IPS-18a (cell line): ENCODE data around the gene EPRS1.

ENCODE experiments used
- H3K27ac ChIP-seq: one replicate; pipeline ENCODE4 v1.5.1; 2013; ENCODE audit warnings: low read length
- H3K27me3 ChIP-seq: one replicate; pipeline ENCODE4 v1.6.1; 2013; ENCODE audit warnings: mild to moderate bottlenecking, low read length; ENCODE audit not compliant: control insufficient read depth, insufficient read depth
- H3K36me3 ChIP-seq: one replicate; pipeline ENCODE4 v1.6.1; 2013; ENCODE audit warnings: low read depth, low read length; ENCODE audit not compliant: control insufficient read depth
- H3K4me1 ChIP-seq: one replicate; pipeline ENCODE4 v1.6.1; 2013; ENCODE audit warnings: low read depth, low read length; ENCODE audit not compliant: control insufficient read depth
- H3K4me3 ChIP-seq: one replicate; pipeline ENCODE4 v1.5.1; 2013; ENCODE audit warnings: low read length
- H3K9ac ChIP-seq: one replicate; pipeline ENCODE4 v1.6.1; 2013; ENCODE audit warnings: mild to moderate bottlenecking, low read length, moderate library complexity
- H3K9me3 ChIP-seq: one replicate; pipeline ENCODE4 v1.6.1; 2013; ENCODE audit warnings: low read depth, low read length; ENCODE audit not compliant: control insufficient read depth

EPRS1 gene

GRCh38 chr1:220031287-220031686 lies 15.0 kb downstream of the EPRS1 start:
- no peak overlapping the region for H3K27ac ChIP-seq
- no peaks in the 10 kb centered on the region for H3K27me3 ChIP-seq
- no peaks in the 10 kb centered on the region for H3K9me3 ChIP-seq
- H3K4me3 ChIP-seq, result no peak overlapping the region
- H3K36me3 ChIP-seq, result peaks cover 43% of the 10 kb centered on the region
- no peaks in the 10 kb centered on the region for H3K4me1 ChIP-seq
- H3K9ac ChIP-seq, result no peak overlapping the region

GRCh38 chr1:220028346-220028895 lies 17.9 kb downstream of the EPRS1 start:
- Histone ChIP-seq H3K9ac (no peak overlapping the region), H3K9me3 (no peaks in the 10 kb centered on the region), H3K27me3 (no peaks in the 10 kb centered on the region), H3K4me1 (no peaks in the 10 kb centered on the region), H3K36me3 (peaks cover 50% of the 10 kb centered on the region), H3K27ac (no peak overlapping the region), H3K4me3 (no peak overlapping the region)

GRCh38 chr1:220019071-220019470 lies 27.2 kb downstream of the EPRS1 start:
- H3K9me3 ChIP-seq, result no peaks in the 10 kb centered on the region
- H3K4me3 ChIP-seq, result no peak overlapping the region
- H3K4me1 ChIP-seq, result no peaks in the 10 kb centered on the region
- no peak overlapping the region for H3K27ac ChIP-seq
- H3K36me3 ChIP-seq, result peaks cover 71% of the 10 kb centered on the region
- no peak overlapping the region for H3K9ac ChIP-seq
- H3K27me3 ChIP-seq, result no peaks in the 10 kb centered on the region

GRCh38 chr1:220013497-220013896 lies 32.8 kb downstream of the EPRS1 start:
- peaks cover 55% of the 10 kb centered on the region for H3K36me3 ChIP-seq
- H3K27me3 ChIP-seq, result no peaks in the 10 kb centered on the region
- no peak overlapping the region for H3K9ac ChIP-seq
- H3K9me3 ChIP-seq, result no peaks in the 10 kb centered on the region
- H3K4me1 ChIP-seq, result no peaks in the 10 kb centered on the region
- H3K27ac ChIP-seq, result no peak overlapping the region
- no peak overlapping the region for H3K4me3 ChIP-seq

DNA sequence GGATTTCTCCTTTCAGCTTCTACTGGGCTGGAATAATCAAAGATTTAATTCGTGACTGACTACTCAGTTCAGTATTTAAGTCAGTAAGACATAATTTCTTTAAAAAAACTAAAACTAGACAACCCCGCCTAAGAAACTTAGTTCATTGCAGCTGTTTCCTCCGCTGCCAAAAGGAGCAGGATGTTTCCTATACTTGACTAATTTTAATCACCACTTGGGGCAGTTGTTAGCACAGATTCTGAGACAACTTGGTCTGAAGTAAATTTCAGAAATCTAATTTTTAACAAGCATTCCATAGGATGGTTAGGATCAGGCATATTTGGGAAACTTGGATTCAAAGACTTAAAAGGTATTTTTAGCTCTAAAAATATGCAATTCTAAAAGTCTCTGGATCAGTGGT lies 34.0 kb downstream of the EPRS1 start:
- peaks cover 43% of the 10 kb centered on the region for H3K36me3 ChIP-seq
- H3K9ac ChIP-seq, result no peak overlapping the region
- H3K27ac ChIP-seq, result no peak overlapping the region
- no peaks in the 10 kb centered on the region for H3K27me3 ChIP-seq
- H3K4me1 ChIP-seq, result no peaks in the 10 kb centered on the region
- no peak overlapping the region for H3K4me3 ChIP-seq
- H3K9me3 ChIP-seq, result no peaks in the 10 kb centered on the region

DNA sequence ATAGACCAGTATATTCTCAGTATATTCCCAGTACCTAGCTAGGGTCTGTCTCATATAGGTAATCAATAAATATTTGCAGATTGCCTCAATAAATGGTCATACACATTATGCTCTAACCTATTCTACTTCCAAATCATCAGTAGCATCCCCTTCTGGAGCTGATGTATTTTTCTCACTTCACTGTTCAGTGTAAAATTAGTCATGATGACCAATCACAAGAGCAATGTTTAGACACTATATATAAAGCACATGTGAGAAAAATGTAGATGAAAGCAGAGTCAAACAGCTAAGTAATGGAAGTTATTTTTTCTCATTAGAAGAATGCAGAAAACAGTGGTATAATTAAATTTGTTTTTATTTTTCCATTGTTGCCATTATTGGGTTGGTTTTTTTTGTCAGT lies 34.7 kb downstream of the EPRS1 start:
- H3K9me3 ChIP-seq, result no peaks in the 10 kb centered on the region
- H3K36me3 ChIP-seq, result peaks cover 42% of the 10 kb centered on the region
- H3K9ac ChIP-seq, result no peak overlapping the region

GRCh38 chr1:220007438-220007837 lies 38.9 kb downstream of the EPRS1 start:
- Histone ChIP-seq H3K9me3 (no peaks in the 10 kb centered on the region), H3K36me3 (peaks cover 52% of the 10 kb centered on the region), H3K27me3 (no peaks in the 10 kb centered on the region), H3K4me3 (no peak overlapping the region), H3K9ac (no peak overlapping the region), H3K4me1 (no peaks in the 10 kb centered on the region), H3K27ac (no peak overlapping the region)

More for the DNA sequence above, 34.7 kb downstream of the EPRS1 start:
- H3K27ac ChIP-seq, result no peak overlapping the region
- no peak overlapping the region for H3K4me3 ChIP-seq
- no peaks in the 10 kb centered on the region for H3K27me3 ChIP-seq
- no peaks in the 10 kb centered on the region for H3K4me1 ChIP-seq

DNA sequence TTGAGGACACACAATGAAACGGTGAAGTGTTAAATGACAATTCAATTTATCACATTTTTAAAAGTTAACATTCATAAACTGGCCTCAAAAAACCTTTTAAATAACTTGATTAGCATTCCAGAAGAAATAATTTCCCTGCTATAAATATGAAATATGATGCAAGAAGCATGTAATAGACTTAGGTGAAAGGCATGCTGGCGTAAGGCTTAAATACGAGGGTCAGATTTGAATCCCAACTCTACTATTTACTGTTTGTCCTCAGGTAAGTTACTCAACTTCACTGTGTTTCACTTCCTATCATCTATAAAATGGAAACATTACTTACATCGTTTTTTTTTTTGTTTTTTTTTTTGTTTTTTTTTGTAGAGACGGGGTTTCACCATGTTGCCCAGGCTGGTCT lies 40.8 kb downstream of the EPRS1 start:
- Histone ChIP-seq H3K4me1 (no peaks in the 10 kb centered on the region), H3K27ac (no peak overlapping the region), H3K27me3 (no peaks in the 10 kb centered on the region), H3K9ac (no peak overlapping the region), H3K9me3 (no peaks in the 10 kb centered on the region), H3K36me3 (peaks cover 52% of the 10 kb centered on the region), H3K4me3 (no peak overlapping the region)

DNA sequence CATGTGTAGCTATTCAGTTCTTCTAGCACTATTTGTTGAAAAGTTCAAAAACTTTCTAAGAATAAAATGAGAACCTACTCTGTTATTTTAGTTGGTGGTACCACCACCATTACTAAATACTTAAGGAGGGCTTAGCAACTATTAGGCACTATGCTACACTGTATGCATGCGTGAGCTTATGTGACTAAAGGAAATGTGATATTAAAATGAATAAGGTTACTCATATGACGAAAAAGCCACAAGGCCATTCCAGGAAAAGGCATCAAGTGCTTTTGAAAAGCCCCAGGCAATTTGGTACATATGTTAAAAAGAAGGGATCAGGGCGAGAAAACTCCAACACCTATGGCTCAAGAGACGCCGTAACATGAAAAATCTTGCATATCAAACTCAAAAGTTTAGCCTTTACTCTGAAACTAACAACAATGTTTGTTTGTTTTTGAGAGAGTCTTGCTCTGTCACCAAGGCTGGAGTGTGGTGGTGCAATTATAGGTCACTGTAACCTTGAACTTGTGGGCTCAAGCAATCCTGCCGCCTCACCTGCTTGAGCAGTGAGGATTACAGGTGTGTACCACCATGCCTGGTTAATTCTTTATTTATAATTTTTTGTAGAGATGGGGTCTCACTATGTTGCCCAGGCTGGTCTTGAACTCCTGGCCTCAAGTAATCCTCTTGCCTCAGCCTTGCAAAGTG lies 42.5 kb downstream of the EPRS1 start:
- Histone ChIP-seq H3K4me1 (no peaks in the 10 kb centered on the region), H3K9ac (no peak overlapping the region), H3K27me3 (no peaks in the 10 kb centered on the region), H3K9me3 (no peaks in the 10 kb centered on the region), H3K4me3 (no peak overlapping the region), H3K36me3 (peaks cover 53% of the 10 kb centered on the region), H3K27ac (no peak overlapping the region)

DNA sequence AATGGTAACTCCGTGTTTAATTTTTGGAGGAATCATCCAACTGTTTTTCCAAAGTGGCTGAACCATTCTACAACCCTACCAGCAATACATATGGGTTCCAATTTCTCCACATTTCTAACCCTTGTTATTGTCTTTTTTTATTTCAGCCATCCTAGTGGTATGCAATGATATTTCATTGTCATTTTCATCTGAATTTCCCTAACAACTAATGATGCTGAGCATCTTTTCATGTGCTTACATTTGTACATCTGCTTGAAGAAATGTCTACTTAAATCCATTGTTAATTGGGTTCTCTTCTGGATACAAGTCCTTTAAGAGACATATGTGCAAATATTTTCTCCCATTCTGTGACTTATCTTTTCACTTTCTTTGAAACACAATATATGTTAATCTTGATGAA lies 43.3 kb downstream of the EPRS1 start:
- H3K9ac ChIP-seq, result no peak overlapping the region
- no peak overlapping the region for H3K4me3 ChIP-seq
- no peaks in the 10 kb centered on the region for H3K27me3 ChIP-seq
- peaks cover 56% of the 10 kb centered on the region for H3K36me3 ChIP-seq
- H3K4me1 ChIP-seq, result no peaks in the 10 kb centered on the region
- H3K27ac ChIP-seq, result no peak overlapping the region
- H3K9me3 ChIP-seq, result no peaks in the 10 kb centered on the region

GRCh38 chr1:220001095-220001501 lies 45.2 kb downstream of the EPRS1 start:
- H3K9me3 ChIP-seq, result no peaks in the 10 kb centered on the region
- H3K4me3 ChIP-seq, result no peak overlapping the region
- peaks cover 69% of the 10 kb centered on the region for H3K36me3 ChIP-seq
- H3K4me1 ChIP-seq, result no peaks in the 10 kb centered on the region
- H3K9ac ChIP-seq, result no peak overlapping the region
- H3K27ac ChIP-seq, result no peak overlapping the region
- H3K27me3 ChIP-seq, result no peaks in the 10 kb centered on the region

DNA sequence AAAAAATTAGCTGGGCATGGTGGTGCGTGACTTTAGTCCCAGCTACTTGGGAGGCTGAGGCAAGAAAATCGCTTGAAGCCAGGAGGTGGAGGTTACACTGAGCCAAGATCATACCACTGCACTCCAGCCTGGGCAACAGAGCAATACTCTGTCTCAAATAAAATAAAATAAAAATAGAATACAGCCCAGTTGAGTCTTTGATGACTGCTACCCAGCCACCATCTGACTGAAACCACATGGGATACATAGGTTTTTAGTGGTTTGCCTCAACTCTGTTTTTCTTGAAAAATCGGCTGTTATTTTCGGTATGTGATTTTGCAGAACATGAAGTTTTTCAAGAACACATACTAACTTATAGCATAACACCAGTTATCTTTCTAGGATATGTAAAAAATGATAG lies 46.5 kb downstream of the EPRS1 start:
- peaks cover 63% of the 10 kb centered on the region for H3K36me3 ChIP-seq
- no peaks in the 10 kb centered on the region for H3K27me3 ChIP-seq
- H3K27ac ChIP-seq, result no peak overlapping the region
- no peaks in the 10 kb centered on the region for H3K4me1 ChIP-seq
- no peak overlapping the region for H3K4me3 ChIP-seq
- H3K9me3 ChIP-seq, result no peaks in the 10 kb centered on the region
- H3K9ac ChIP-seq, result no peak overlapping the region
